Activated CD4-positive, alpha-beta T cell treated with anti-CD3 and anti-CD28 coated beads, Interleukin-2, amount 10 ng/mL, durations not matched to agents 7 days and 5 days (primary cell): ENCODE results near the gene RPL36. TPM values are rescaled to one million over a fixed set of nuclear protein-coding genes. Genes with fewer than 3 reads are reported as not detected.
A peak's percentile ranks its signal among the peaks of the same experiment; 100 is the strongest.

Experiments
- CTCF ChIA-PET: fragments of 350-600 bp; sonication (Branson Sonifier 250); formaldehyde crosslinking; loops from one replicate; lab custom pipeline; 2021; ENCODE audit warnings: antibody characterized with exemption; lab: Charles Lee
- POLR2A ChIA-PET: fragments of 350-600 bp; sonication (Branson Sonifier 250); formaldehyde crosslinking; loops from one replicate; lab custom pipeline; 2021; ENCODE audit warnings: antibody characterized with exemption; lab: Charles Lee
- DNase-seq: peaks from one replicate; pipeline ENCODE4 v3.0.0-alpha.2; 2020
- H3K27ac Mint-ChIP-seq: one replicate; pipeline ENCODE4 v1.8.0; 2021; ENCODE audit warnings: mild to moderate bottlenecking, moderate library complexity, mixed read lengths
- H3K27me3 Mint-ChIP-seq: one replicate; pipeline ENCODE4 v1.8.0; 2021; ENCODE audit warnings: mixed read lengths
- H3K36me3 Mint-ChIP-seq: one replicate; pipeline ENCODE4 v1.8.0; 2021; ENCODE audit warnings: low read depth, mixed read lengths
- H3K4me1 Mint-ChIP-seq: one replicate; pipeline ENCODE4 v1.8.0; 2021; ENCODE audit warnings: mixed read lengths
- H3K4me3 Mint-ChIP-seq: one replicate; pipeline ENCODE4 v1.8.0; 2021; ENCODE audit warnings: mild to moderate bottlenecking, moderate library complexity, mixed read lengths
- H3K9me3 Mint-ChIP-seq: one replicate; pipeline ENCODE4 v1.8.0; 2021; ENCODE audit warnings: mixed read lengths
- total RNA-seq, 2 experiments: library from RNA; stranded (reverse); gene quantifications; one replicate each; pipeline ENCODE4 v1.2.3, GENCODE V29; 2021

The RPL36 gene
- total RNA-seq, 2 experiments from 2014 or later, result 880 to 925 TPM

DNA sequence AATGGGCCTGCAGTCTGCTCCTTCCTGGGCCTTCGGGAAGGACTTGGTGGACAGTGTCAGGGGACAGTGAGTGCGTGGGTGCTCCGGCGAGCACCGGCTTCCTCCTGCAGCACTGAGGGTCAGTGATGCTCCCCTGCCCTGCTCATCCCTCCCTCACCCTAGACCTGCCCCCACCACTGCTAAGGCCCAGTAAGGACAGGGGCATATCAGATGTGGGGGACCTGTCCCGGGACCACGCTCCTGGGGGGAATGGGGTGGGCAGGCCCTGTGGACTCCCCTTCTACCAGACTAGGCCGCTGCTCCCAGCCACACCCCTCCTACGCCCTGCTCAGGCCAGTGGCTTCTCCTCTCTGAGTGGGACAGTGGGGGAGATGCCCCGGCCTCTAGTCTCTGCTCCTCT is 13.0 kb upstream of the RPL36 start:
- Mint-ChIP-seq H3K4me3 (no peak overlapping the region), H3K4me1 (peaks cover 17% of the 10 kb centered on the region), H3K27ac (no peak overlapping the region), H3K36me3 (peaks cover 11% of the 10 kb centered on the region), H3K27me3 (no peaks in the 10 kb centered on the region), H3K9me3 (no peaks in the 10 kb centered on the region)
- DNase-seq, result no peak
- ChIA-PET POLR2A (no interaction called here), CTCF (interaction anchor here (0.9 to 2.3 kb wide), 5 partner anchors 8 to 13 kb away, joined by 3 to 10 read pairs (median 3); partner anchors contain the start of gene RPL36)

DNA sequence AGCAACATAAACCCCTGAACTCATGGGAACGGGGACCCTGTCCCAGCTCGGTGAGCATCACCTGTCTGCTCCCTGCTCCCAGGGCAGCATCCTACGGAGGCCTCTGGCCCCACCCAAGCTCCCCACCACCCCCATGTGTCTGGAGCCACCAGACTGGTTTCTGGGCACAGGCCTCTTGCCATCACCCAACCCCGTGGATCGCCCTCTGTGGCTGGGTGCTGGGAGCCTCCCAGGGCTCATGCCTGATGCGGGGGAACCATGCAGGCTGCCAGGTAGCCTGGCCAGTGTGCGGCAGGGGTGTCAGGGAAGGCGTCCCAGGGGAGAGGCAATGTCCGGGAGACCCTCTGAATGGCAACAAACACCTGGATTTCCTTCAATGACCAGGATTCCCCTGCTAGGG is 12.5 kb upstream of the RPL36 start:
- ChIA-PET CTCF (interaction anchor here (0.9 to 1.4 kb wide), 3 partner anchors 9 to 12 kb away, joined by 3 read pairs; partner anchors contain the start of gene RPL36), POLR2A (no interaction called here)
- no peak for DNase-seq
- H3K4me3 Mint-ChIP-seq, result no peak overlapping the region
- H3K27ac Mint-ChIP-seq, result no peak overlapping the region
- no peaks in the 10 kb centered on the region for H3K9me3 Mint-ChIP-seq
- H3K36me3 Mint-ChIP-seq, result peaks cover 11% of the 10 kb centered on the region
- H3K27me3 Mint-ChIP-seq, result no peaks in the 10 kb centered on the region
- peaks cover 19% of the 10 kb centered on the region for H3K4me1 Mint-ChIP-seq

DNA sequence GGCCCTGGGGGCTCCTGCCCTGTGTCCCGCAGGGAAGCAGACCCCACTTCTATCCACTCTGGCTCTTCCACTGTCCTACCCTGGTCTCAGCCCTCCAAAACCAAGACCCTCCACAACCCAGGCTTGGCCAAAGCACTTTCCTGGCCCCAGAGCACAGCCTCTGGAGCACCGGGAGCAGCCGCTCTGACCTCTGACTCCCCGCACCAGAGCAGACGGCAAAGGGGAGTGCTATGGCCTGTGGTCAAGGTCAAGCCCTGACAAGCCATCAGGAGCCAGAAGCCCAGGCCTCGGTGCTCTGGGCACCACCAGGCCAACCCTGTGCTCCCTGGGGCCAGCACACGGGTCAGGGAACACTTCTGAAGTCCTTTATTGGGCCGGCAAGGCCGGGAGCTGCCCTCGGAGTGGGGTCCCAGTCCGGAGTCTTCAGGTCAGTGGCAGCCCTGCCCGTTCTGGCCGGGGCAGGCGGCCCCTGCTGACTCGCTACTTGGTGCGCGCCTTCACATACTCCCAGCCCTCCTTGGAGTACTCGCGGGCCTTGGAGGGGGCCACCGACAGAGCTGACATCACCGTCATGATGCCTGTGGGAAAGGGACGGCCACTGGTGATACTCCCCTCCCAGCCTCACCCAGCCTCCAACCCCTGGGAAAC is 11.9 kb upstream of the RPL36 start:
- Mint-ChIP-seq H3K27me3 (no peaks in the 10 kb centered on the region), H3K4me1 (peaks cover 19% of the 10 kb centered on the region), H3K36me3 (peaks cover 6% of the 10 kb centered on the region), H3K9me3 (no peaks in the 10 kb centered on the region), H3K4me3 (no peak overlapping the region), H3K27ac (no peak overlapping the region)
- no peak for DNase-seq
- ChIA-PET POLR2A (no interaction called here), CTCF (interaction anchor here (0.9 to 1.4 kb wide), 2 partner anchors 9 kb away, joined by 3 read pairs; no protein-coding TSS in a partner anchor)

- Mint-ChIP-seq H3K9me3 (no peaks in the 10 kb centered on the region), H3K27me3 (no peaks in the 10 kb centered on the region), H3K27ac (peak overlapping the region; percentile 91), H3K4me1 (peaks cover 21% of the 10 kb centered on the region), H3K36me3 (peaks cover 2% of the 10 kb centered on the region), H3K4me3 (peak overlapping the region; percentile 95)
- CTCF ChIA-PET, result interaction anchor here (0.7 kb wide), 1 partner anchor 10 kb away, joined by 3 read pairs; the partner anchor contains the start of gene RPL36
- no peak for DNase-seq
- POLR2A ChIA-PET, result no interaction called here
Observed at GRCh38 chr19:5679289-5680083, 10.6 kb upstream of the RPL36 start.

GRCh38 chr19:5680084-5680436 is 10.0 kb upstream of the RPL36 start:
- peaks cover 2% of the 10 kb centered on the region for H3K36me3 Mint-ChIP-seq
- ChIA-PET CTCF (no interaction called here), POLR2A (no interaction called here)
- no peaks in the 10 kb centered on the region for H3K27me3 Mint-ChIP-seq
- no peaks in the 10 kb centered on the region for H3K9me3 Mint-ChIP-seq
- peak overlapping the region; percentile 91 for H3K27ac Mint-ChIP-seq
- DNase-seq, result no peak
- H3K4me1 Mint-ChIP-seq, result peaks cover 21% of the 10 kb centered on the region
- peak overlapping the region; percentile 95 for H3K4me3 Mint-ChIP-seq

DNA sequence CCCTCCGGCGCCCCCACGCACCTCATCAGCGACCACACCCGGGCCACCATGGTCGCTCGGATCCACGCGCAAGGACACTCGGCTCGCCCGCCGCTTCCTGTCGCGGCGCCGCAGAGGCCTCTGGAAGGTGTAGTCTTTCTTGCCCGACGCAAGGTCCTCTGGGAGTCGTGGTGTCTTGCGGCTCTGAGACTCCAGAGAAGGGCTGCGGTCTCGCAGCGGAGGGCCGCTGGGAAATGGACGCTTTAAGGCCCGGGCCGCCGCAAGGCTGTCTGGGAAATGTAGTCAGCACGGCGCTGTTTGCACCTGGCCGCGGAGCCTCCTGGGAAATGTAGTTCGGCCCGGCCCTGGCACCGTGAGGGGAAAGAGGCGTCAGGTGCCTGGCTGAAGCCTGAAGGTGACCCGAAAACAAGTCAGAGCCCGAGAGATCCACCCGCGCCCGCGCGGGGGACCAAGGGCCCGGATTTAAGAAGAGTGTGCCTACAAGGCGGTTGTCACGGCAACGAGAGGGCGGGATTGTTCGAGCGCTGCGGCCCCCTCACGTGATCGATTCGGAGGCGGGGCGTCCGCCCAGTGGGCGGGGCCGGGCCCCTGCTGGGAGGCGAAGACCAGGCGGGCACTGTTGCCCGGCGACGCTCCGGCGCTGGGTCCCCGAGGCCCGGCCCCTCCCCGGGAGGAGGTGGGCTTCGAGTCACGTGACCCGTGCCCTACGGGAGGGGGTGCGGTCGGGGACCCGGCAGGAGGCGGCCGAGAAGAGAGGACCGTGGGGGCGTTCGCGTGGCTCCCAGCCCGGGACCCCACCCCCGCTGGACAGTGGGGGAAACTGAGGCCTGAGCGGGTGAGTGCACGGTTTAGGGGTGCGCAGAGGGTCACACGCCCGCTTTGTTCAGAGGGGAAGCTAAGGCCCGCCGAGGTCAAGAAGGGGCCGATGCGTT is 9.4 kb upstream of the RPL36 start, which contains the start of the genes HSD11B1L and MICOS13:
Gene HSD11B1L, plus strand, starts transcription at position 591 of the 932 bp plus-strand sequence. CDS start 3,806 bp downstream, outside the sequence.
Gene MICOS13, minus strand, starts transcription at position 80 of the 932 bp plus-strand sequence. Its CDS starts 30 bp downstream, at position 50.
- POLR2A ChIA-PET, result no interaction called here
- H3K27ac Mint-ChIP-seq, result peak within 1 kb of the TSS; percentile 91
- no peaks in the 10 kb centered on the region for H3K27me3 Mint-ChIP-seq
- H3K4me3 Mint-ChIP-seq, result peak within 1 kb of the TSS; percentile 95
- H3K9me3 Mint-ChIP-seq, result no peaks in the 10 kb centered on the region
- DNase-seq, result peak; percentile 99
- CTCF ChIA-PET, result no interaction called here
- H3K36me3 Mint-ChIP-seq, result no peaks in the 10 kb centered on the region
- peaks cover 21% of the 10 kb centered on the region for H3K4me1 Mint-ChIP-seq

- no peak for DNase-seq
- Mint-ChIP-seq H3K36me3 (no peaks in the 10 kb centered on the region), H3K9me3 (no peaks in the 10 kb centered on the region), H3K4me1 (peaks cover 29% of the 10 kb centered on the region), H3K27ac (peak overlapping the region; percentile 68), H3K4me3 (peak overlapping the region; percentile 68), H3K27me3 (no peaks in the 10 kb centered on the region)
- POLR2A ChIA-PET, result no interaction called here
- CTCF ChIA-PET, result interaction anchor here (0.8 kb wide), 1 partner anchor 27 kb away, joined by 3 read pairs; no protein-coding TSS in a partner anchor
Observed at GRCh38 chr19:5681391-5682106, 8.5 kb upstream of the RPL36 start.

DNA sequence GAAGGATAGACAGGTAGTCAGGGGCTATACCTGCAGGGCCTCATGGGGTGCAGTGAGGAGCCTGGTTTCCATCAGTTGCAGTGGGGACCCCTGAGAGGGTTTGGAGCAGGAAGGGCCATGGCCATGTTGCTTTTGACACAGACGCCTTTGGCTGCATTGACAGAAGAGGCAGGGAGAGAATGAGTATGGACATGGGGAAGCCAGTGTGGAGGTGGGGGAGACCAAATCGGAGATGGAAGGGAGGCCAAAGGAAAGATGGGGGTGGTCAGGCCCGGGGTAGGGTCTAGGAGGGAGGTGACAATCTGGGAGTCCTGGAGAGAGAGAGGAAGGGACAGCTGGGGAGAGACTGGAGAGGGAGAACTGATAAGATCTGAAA is 8.0 kb upstream of the RPL36 start:
- peak overlapping the region; percentile 72 for H3K27ac Mint-ChIP-seq
- H3K36me3 Mint-ChIP-seq, result no peaks in the 10 kb centered on the region
- no peaks in the 10 kb centered on the region for H3K9me3 Mint-ChIP-seq
- H3K27me3 Mint-ChIP-seq, result no peaks in the 10 kb centered on the region
- POLR2A ChIA-PET, result no interaction called here
- CTCF ChIA-PET, result interaction anchor here (0.8 kb wide), 1 partner anchor 27 kb away, joined by 3 read pairs; no protein-coding TSS in a partner anchor
- peak overlapping the region; percentile 68 for H3K4me3 Mint-ChIP-seq
- H3K4me1 Mint-ChIP-seq, result peaks cover 30% of the 10 kb centered on the region
- DNase-seq, result no peak

- Mint-ChIP-seq H3K27ac (no peak overlapping the region), H3K4me1 (peaks cover 34% of the 10 kb centered on the region), H3K27me3 (no peaks in the 10 kb centered on the region), H3K36me3 (no peaks in the 10 kb centered on the region), H3K9me3 (no peaks in the 10 kb centered on the region), H3K4me3 (no peak overlapping the region)
- POLR2A ChIA-PET, result no interaction called here
- CTCF ChIA-PET, result interaction anchor here (0.6 to 1.3 kb wide), 2 partner anchors 38 to 681 kb away, joined by 3 to 5 read pairs; partner anchors contain the start of gene CATSPERD
- no peak for DNase-seq
Observed at GRCh38 chr19:5683177-5683886, 6.8 kb upstream of the RPL36 start.

GRCh38 chr19:5684694-5685430 is 5.2 kb upstream of the RPL36 start:
- DNase-seq, result no peak
- ChIA-PET CTCF (no interaction called here), POLR2A (no interaction called here)
- Mint-ChIP-seq H3K4me1 (peaks cover 35% of the 10 kb centered on the region), H3K4me3 (no peak overlapping the region), H3K27me3 (no peaks in the 10 kb centered on the region), H3K27ac (no peak overlapping the region), H3K9me3 (no peaks in the 10 kb centered on the region), H3K36me3 (no peaks in the 10 kb centered on the region)

DNA sequence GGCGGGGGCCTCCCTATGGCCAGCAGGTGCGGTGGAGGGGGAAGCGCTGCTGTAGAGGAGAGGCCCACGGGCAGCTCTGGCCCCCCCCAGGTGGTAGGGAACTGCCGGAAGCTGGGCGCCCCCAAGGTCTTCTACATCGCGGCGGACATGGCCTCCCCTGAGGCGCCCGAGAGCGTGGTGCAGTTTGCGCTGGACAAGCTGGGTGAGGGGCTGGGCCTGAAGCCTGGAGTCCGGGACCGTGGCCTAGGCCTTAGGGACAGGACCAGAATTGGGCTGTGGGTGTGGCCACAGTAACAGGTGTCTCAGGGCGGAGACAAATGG is 3.8 kb upstream of the RPL36 start:
- ChIA-PET POLR2A (no interaction called here), CTCF (interaction anchor here (0.6 to 2.4 kb wide), 14 partner anchors 10 to 142 kb away, joined by 3 to 17 read pairs (median 6); partner anchors contain the start of genes CATSPERD, LONP1, NRTN and SAFB)
- H3K27me3 Mint-ChIP-seq, result no peaks in the 10 kb centered on the region
- no peak for DNase-seq
- peaks cover 9% of the 10 kb centered on the region for H3K36me3 Mint-ChIP-seq
- H3K27ac Mint-ChIP-seq, result peak overlapping the region; percentile 91
- no peaks in the 10 kb centered on the region for H3K9me3 Mint-ChIP-seq
- peak overlapping the region; percentile 73 for H3K4me3 Mint-ChIP-seq
- peaks cover 33% of the 10 kb centered on the region for H3K4me1 Mint-ChIP-seq
